AG20443 (cell line): Measurements from ENCODE around the gene PEPD.

Source experiments
- DNase-seq: peaks from one replicate; pipeline ENCODE4 v3.0.0; 2012; ENCODE audit warnings: low spot score, mixed read lengths

The PEPD gene

GRCh38 chr19:33420821-33421220, 100.8 kb downstream of the PEPD start:
- no peak for DNase-seq

- DNase-seq = no peak
Measured at GRCh38 chr19:33419788-33420130, 101.8 kb downstream of the PEPD start.

- no peak for DNase-seq
Measured at GRCh38 chr19:33418871-33419787, 102.5 kb downstream of the PEPD start.

GRCh38 chr19:33418461-33418860, 103.1 kb downstream of the PEPD start:
- DNase-seq = no peak

- DNase-seq = no peak
Measured at GRCh38 chr19:33417751-33418150, 103.8 kb downstream of the PEPD start.

GRCh38 chr19:33416307-33417215, 105.0 kb downstream of the PEPD start:
- peak; percentile 80 for DNase-seq

- DNase-seq = no peak
Measured at GRCh38 chr19:33414667-33415605, 106.7 kb downstream of the PEPD start.

- DNase-seq = no peak
Measured at GRCh38 chr19:33413868-33414666, 107.5 kb downstream of the PEPD start.

- no peak for DNase-seq
Measured at GRCh38 chr19:33413426-33413725, 108.2 kb downstream of the PEPD start.

GRCh38 chr19:33412601-33413425, 108.8 kb downstream of the PEPD start:
- no peak for DNase-seq

- DNase-seq = no peak
Measured at GRCh38 chr19:33411621-33412180, 109.9 kb downstream of the PEPD start.

- no peak for DNase-seq
Measured at GRCh38 chr19:33410915-33411401, 110.6 kb downstream of the PEPD start.

- no peak for DNase-seq
Measured at GRCh38 chr19:33409906-33410685, 111.5 kb downstream of the PEPD start.

GRCh38 chr19:33408538-33409434, 112.8 kb downstream of the PEPD start:
- no peak for DNase-seq

GRCh38 chr19:33408116-33408515, 113.5 kb downstream of the PEPD start:
- DNase-seq = no peak

GRCh38 chr19:33407716-33408115, 113.9 kb downstream of the PEPD start:
- DNase-seq = no peak

- no peak for DNase-seq
Measured at GRCh38 chr19:33407140-33407551, 114.4 kb downstream of the PEPD start.
